Measurements from ENCODE around the gene KSR1.

The KSR1 gene

GRCh38 chr17:27414271-27414670 is 42.0 kb upstream of the KSR1 start:
- no peak overlapping the region for H3K4me3 ChIP-seq (replicated peaks; ENCODE audit: low read depth, low read length)
- TF ChIP-seq CTCF (IDR thresholded peaks at IDR 0.05; ENCODE audit: low read depth, low read length, missing control alignments), result no peak
- DNase-seq (ENCODE audit: extremely low read depth, low read depth), result no peak

- no peak overlapping the region for H3K4me3 ChIP-seq (replicated peaks; ENCODE audit: low read depth, low read length)
- no peak for TF ChIP-seq CTCF (IDR thresholded peaks at IDR 0.05; ENCODE audit: low read depth, low read length, missing control alignments)
- DNase-seq (ENCODE audit: extremely low read depth, low read depth), result no peak
Measured at GRCh38 chr17:27414694-27415093, 41.6 kb upstream of the KSR1 start.

GRCh38 chr17:27415120-27415795 is 41.0 kb upstream of the KSR1 start:
- DNase-seq (ENCODE audit: extremely low read depth, low read depth), result no peak
- no peak for TF ChIP-seq CTCF (IDR thresholded peaks at IDR 0.05; ENCODE audit: low read depth, low read length, missing control alignments)
- no peak overlapping the region for H3K4me3 ChIP-seq (replicated peaks; ENCODE audit: low read depth, low read length)

- H3K4me3 ChIP-seq (replicated peaks; ENCODE audit: low read depth, low read length), result no peak overlapping the region
- no peak for DNase-seq (ENCODE audit: extremely low read depth, low read depth)
- no peak for TF ChIP-seq CTCF (IDR thresholded peaks at IDR 0.05; ENCODE audit: low read depth, low read length, missing control alignments)
Measured at GRCh38 chr17:27417596-27418365, 38.5 kb upstream of the KSR1 start.

GRCh38 chr17:27418366-27418615 is 38.0 kb upstream of the KSR1 start:
- no peak for DNase-seq (ENCODE audit: extremely low read depth, low read depth)
- TF ChIP-seq CTCF (IDR thresholded peaks at IDR 0.05; ENCODE audit: low read depth, low read length, missing control alignments), result no peak
- H3K4me3 ChIP-seq (replicated peaks; ENCODE audit: low read depth, low read length), result no peak overlapping the region

- TF ChIP-seq CTCF (IDR thresholded peaks at IDR 0.05; ENCODE audit: low read depth, low read length, missing control alignments), result no peak
- H3K4me3 ChIP-seq (replicated peaks; ENCODE audit: low read depth, low read length), result no peak overlapping the region
- DNase-seq (ENCODE audit: extremely low read depth, low read depth), result no peak
Measured at GRCh38 chr17:27419156-27419555, 37.1 kb upstream of the KSR1 start.
